C4-2B (cell line): Measurements from ENCODE around the gene GDPGP1.

Experiments
- CTCF ChIP-seq: fragments of 450-650 bp; conservative IDR thresholded peaks from 2 replicates; pipeline ENCODE4 v1.5.1; 2017; ENCODE audit warnings: mild to moderate bottlenecking
- ZFX ChIP-seq: fragments of 450-650 bp; IDR thresholded peaks from 2 replicates; pipeline ENCODE4 v1.6.1; 2017

GRCh38 chr15:90203922-90204321 lies 30.1 kb upstream of the GDPGP1 start:
- TF ChIP-seq CTCF: no peak
- TF ChIP-seq ZFX: no peak
